Uterus (tissue), 4 donors: ENCODE measurements around the gene LAMB4. TPM values are rescaled to one million over a fixed set of nuclear protein-coding genes. Genes with fewer than 3 reads are reported as not detected.

Source experiments
- DNase-seq, 2 donors: peaks; one replicate each; pipeline ENCODE4 v3.0.0-alpha.2; 2019 to 2020
- H3K27ac ChIP-seq, 2 donors: fragments of 200-600 bp; sonication (generic); 1 replicate in 1 of 2; 2 replicates in 1 of 2; pipeline ENCODE4 v1.5.1; 2016 to 2018
- H3K27me3 ChIP-seq, 2 donors: fragments of 200-600 bp; sonication (generic); one replicate each; pipeline ENCODE4 v1.5.1; 2018 to 2019; ENCODE audit warnings: control low read depth in 1 of 2
- H3K36me3 ChIP-seq, 2 donors: fragments of 200-600 bp; sonication (generic); one replicate each; pipeline ENCODE4 v1.5.1; 2019; ENCODE audit warnings: control low read depth in 1 of 2
- H3K4me1 ChIP-seq, 2 donors: fragments of 200-600 bp; sonication (generic); one replicate each; pipeline ENCODE4 v1.5.1; 2018 to 2019; ENCODE audit warnings: control low read depth in 1 of 2
- H3K4me3 ChIP-seq, 2 donors: fragments of 200-600 bp; sonication (generic); 1 replicate in 1 of 2; 2 replicates in 1 of 2; pipeline ENCODE4 v1.5.1; 2018 to 2019; ENCODE audit warnings: mild to moderate bottlenecking in 1 of 2
- H3K9me3 ChIP-seq, 2 donors: fragments of 200-600 bp; sonication (generic); one replicate each; pipeline ENCODE4 v1.5.1; 2019; ENCODE audit warnings: control low read depth in 1 of 2
- CTCF ChIP-seq, 4 experiments: fragments of 200-600 bp in 2 of 4; fragments of 450-650 bp in 2 of 4; sonication (generic) in 2 of 4; IDR thresholded peaks; one replicate each; pipeline ENCODE4 v1.5.1; 2016 to 2019; ENCODE audit warnings: antibody characterized with exemption in 4 of 4, mild to moderate bottlenecking in 2 of 4, moderate library complexity in 1 of 4
- POLR2A ChIP-seq, 2 donors: fragments of 450-650 bp; IDR thresholded peaks; one replicate each; pipeline ENCODE4 v1.6.1; 2016; ENCODE audit warnings: antibody characterized with exemption in 2 of 2, mild to moderate bottlenecking in 1 of 2, moderate library complexity in 1 of 2
- intact Hi-C: fragments of 100-400 bp; cut with DNase I; formaldehyde crosslinking; loops from one replicate; pipeline ENCODE4 v1.15.1; 2023; ENCODE audit warnings: low total_unique reads
- total RNA-seq, 4 donors: library from RNA; depleted of rRNA in 3 of 4; stranded (reverse); fragments of >200 nt in 3 of 4; gene quantifications; one replicate each; pipeline versions ENCODE4 v1.1.0 to v1.2.4, GENCODE V29; 2014 to 2023
- donor health status: DM: yes; HTN: yes; CAD: no.

Gene LAMB4
- total RNA-seq, 4 donors from 2014 or later = 0.59 to 0.90 TPM; not detected in 2

GRCh38 chr7:108016841-108017775, 113.1 kb downstream of the LAMB4 start:
- Histone ChIP-seq H3K4me1 (no peaks in the 10 kb centered on the region), H3K27ac (no peak overlapping the region), H3K27me3 (no peaks in the 10 kb centered on the region), H3K36me3 (no peaks in the 10 kb centered on the region), H3K9me3 (no peaks in the 10 kb centered on the region), H3K4me3 (no peak overlapping the region)
- no peak for DNase-seq
- peak; percentile 27 to 41 (median 34) for TF ChIP-seq CTCF (IDR thresholded peaks at IDR 0.05)
- no peak for TF ChIP-seq POLR2A (IDR thresholded peaks at IDR 0.05)
- intact Hi-C loops = no loop called here

- H3K4me1 ChIP-seq = no peaks in the 10 kb centered on the region
- no peak overlapping the region for H3K4me3 ChIP-seq
- TF ChIP-seq POLR2A (IDR thresholded peaks at IDR 0.05) (no peak), CTCF (IDR thresholded peaks at IDR 0.05) (no peak)
- H3K9me3 ChIP-seq = no peaks in the 10 kb centered on the region
- no peak overlapping the region for H3K27ac ChIP-seq
- H3K36me3 ChIP-seq = no peaks in the 10 kb centered on the region
- no peaks in the 10 kb centered on the region for H3K27me3 ChIP-seq
- intact Hi-C loops = no loop called here
- DNase-seq = no peak
These were observed 114.4 kb downstream of the LAMB4 start for GRCh38 chr7:108015740-108016139.

GRCh38 chr7:108014747-108015682, 115.1 kb downstream of the LAMB4 start:
- no peak for DNase-seq
- no peaks in the 10 kb centered on the region for H3K9me3 ChIP-seq
- intact Hi-C loops = no loop called here
- TF ChIP-seq CTCF (IDR thresholded peaks at IDR 0.05) (no peak), POLR2A (IDR thresholded peaks at IDR 0.05) (no peak)
- H3K4me1 ChIP-seq = no peaks in the 10 kb centered on the region
- no peaks in the 10 kb centered on the region for H3K36me3 ChIP-seq
- H3K27me3 ChIP-seq = no peaks in the 10 kb centered on the region
- H3K27ac ChIP-seq = no peak overlapping the region
- H3K4me3 ChIP-seq = no peak overlapping the region

GRCh38 chr7:108014215-108014614, 115.9 kb downstream of the LAMB4 start:
- Histone ChIP-seq H3K9me3 (no peaks in the 10 kb centered on the region), H3K27ac (no peak overlapping the region), H3K27me3 (no peaks in the 10 kb centered on the region), H3K4me1 (no peaks in the 10 kb centered on the region), H3K4me3 (no peak overlapping the region), H3K36me3 (no peaks in the 10 kb centered on the region)
- intact Hi-C loops = no loop called here
- no peak for DNase-seq
- no peak for TF ChIP-seq POLR2A (IDR thresholded peaks at IDR 0.05)
- TF ChIP-seq CTCF (IDR thresholded peaks at IDR 0.05) = no peak
